GM21423 (cell line): ENCODE results near the gene LRRC74A.

Experiments used
- ATAC-seq: cut with Tn5 transposase; IDR thresholded peaks from one replicate; pipeline ENCODE4 v1.9.1; 2021; ENCODE audit warnings: mild to moderate bottlenecking, moderate library complexity; ENCODE audit not compliant: unreplicated experiment

The LRRC74A gene

GRCh38 chr14:76808990-76809389, 17.2 kb upstream of the LRRC74A start:
- ATAC-seq = no peak

- ATAC-seq = no peak
These were observed 15.7 kb upstream of the LRRC74A start for GRCh38 chr14:76810525-76810924.

GRCh38 chr14:76810953-76811400, 15.2 kb upstream of the LRRC74A start:
- ATAC-seq = peak; percentile 27

GRCh38 chr14:76811561-76811960, 14.6 kb upstream of the LRRC74A start:
- ATAC-seq = no peak

- ATAC-seq = peak; percentile 10
These were observed 14.2 kb upstream of the LRRC74A start for GRCh38 chr14:76812093-76812421.

- ATAC-seq = peak; percentile 81
These were observed 13.5 kb upstream of the LRRC74A start, which contains the start of gene ANGEL1 for GRCh38 chr14:76812422-76813383. TSS of gene ANGEL1 (minus strand) at chr14:76812882. CDS start at chr14:76812827, 55 bp downstream.

- ATAC-seq = no peak
These were observed 11.2 kb upstream of the LRRC74A start for GRCh38 chr14:76814726-76815645.

- no peak for ATAC-seq
These were observed 5.5 kb upstream of the LRRC74A start for GRCh38 chr14:76820700-76821099.

- ATAC-seq = no peak
These were observed 1.6 kb downstream of the LRRC74A start for GRCh38 chr14:76827696-76828296.

- no peak for ATAC-seq
These were observed 2.3 kb downstream of the LRRC74A start for GRCh38 chr14:76828339-76829012.

GRCh38 chr14:76829013-76829365, 2.8 kb downstream of the LRRC74A start:
- ATAC-seq = no peak

GRCh38 chr14:76829650-76830421, 3.6 kb downstream of the LRRC74A start:
- no peak for ATAC-seq

- no peak for ATAC-seq
These were observed 4.3 kb downstream of the LRRC74A start for GRCh38 chr14:76830556-76830955.

GRCh38 chr14:76832503-76832988, 6.3 kb downstream of the LRRC74A start:
- ATAC-seq = no peak

GRCh38 chr14:76833011-76833410, 6.8 kb downstream of the LRRC74A start:
- ATAC-seq = no peak

GRCh38 chr14:76834241-76834661, 8.0 kb downstream of the LRRC74A start:
- no peak for ATAC-seq

GRCh38 chr14:76836029-76836630, 9.9 kb downstream of the LRRC74A start:
- no peak for ATAC-seq

GRCh38 chr14:76837524-76837923, 11.3 kb downstream of the LRRC74A start:
- no peak for ATAC-seq

GRCh38 chr14:76842414-76842813, 16.2 kb downstream of the LRRC74A start:
- ATAC-seq = no peak
